ENCODE measurements around the gene MFSD2B.
A peak's percentile ranks its signal among the peaks of the same experiment; 100 is the strongest.

Gene MFSD2B

GRCh38 chr2:24009680-24010476, at the start of gene MFSD2B:
MFSD2B (plus strand) TSS chr2:24010085; CDS start chr2:24010097, 12 bp downstream.
- no peak for TF ChIP-seq CTCF (conservative IDR thresholded peaks at IDR 0.05)

GRCh38 chr2:23967846-23968245, 42.0 kb upstream of the MFSD2B start:
- no peak for TF ChIP-seq CTCF (conservative IDR thresholded peaks at IDR 0.05)
- H3K27ac ChIP-seq: no peak overlapping the region

More at GRCh38 chr2:24009680-24010476, at the start of gene MFSD2B:
- no peak within 1 kb of the TSS for H3K27ac ChIP-seq

- no peak overlapping the region for H3K27ac ChIP-seq
- no peak for TF ChIP-seq CTCF (conservative IDR thresholded peaks at IDR 0.05)
Observed at GRCh38 chr2:23976883-23977282, 33.0 kb upstream of the MFSD2B start.

GRCh38 chr2:23988371-23988770, 21.5 kb upstream of the MFSD2B start:
- peak; percentile 74 for TF ChIP-seq CTCF (conservative IDR thresholded peaks at IDR 0.05)
- H3K27ac ChIP-seq: no peak overlapping the region

DNA sequence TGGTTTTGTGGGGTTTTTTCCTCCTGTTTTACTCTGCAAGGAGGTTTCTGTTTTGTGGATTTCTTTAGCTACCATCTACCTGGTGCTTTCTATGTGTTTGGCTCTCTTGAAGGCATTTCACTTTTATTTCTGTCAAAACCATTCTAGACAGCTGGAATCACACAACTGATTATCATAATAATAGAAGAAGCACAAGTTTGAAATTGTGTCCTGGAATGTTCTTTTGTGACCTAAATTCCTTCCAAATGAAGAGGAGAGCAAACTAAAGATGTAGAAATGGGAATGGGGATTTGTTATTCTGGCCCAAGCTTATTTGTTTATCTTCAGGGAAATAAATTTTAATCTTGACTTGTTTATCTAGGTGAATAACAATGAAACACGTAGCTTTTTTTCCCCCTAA, 17.0 kb upstream of the MFSD2B start:
- TF ChIP-seq CTCF (conservative IDR thresholded peaks at IDR 0.05): no peak
- no peak overlapping the region for H3K27ac ChIP-seq

DNA sequence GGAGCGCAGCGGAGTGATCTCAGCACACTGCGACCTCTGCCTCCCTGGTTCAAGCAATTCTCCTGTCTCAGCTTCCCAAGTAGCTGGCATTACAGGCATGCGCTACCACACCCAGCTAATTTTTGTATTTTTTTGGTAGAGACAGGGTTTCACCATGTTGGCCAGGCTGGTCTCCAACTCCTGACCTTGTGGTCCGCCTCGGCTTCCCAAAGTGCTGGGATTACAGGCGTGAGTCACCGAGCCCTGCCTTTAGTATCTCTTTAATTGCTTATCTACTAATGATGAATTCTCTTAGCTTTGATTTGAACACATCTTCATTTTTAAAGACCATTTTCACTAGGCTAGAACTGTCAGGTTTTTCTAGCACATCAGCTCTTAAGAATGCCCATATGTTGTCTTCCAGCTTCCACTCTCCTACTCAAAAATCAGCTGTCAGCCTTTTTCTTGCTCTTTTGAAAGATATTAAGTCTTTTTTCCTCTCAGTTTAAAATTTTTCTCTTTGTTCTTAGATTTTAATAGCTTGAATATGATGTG, 16.1 kb upstream of the MFSD2B start:
- H3K27ac ChIP-seq: no peak overlapping the region
- TF ChIP-seq CTCF (conservative IDR thresholded peaks at IDR 0.05): no peak

DNA sequence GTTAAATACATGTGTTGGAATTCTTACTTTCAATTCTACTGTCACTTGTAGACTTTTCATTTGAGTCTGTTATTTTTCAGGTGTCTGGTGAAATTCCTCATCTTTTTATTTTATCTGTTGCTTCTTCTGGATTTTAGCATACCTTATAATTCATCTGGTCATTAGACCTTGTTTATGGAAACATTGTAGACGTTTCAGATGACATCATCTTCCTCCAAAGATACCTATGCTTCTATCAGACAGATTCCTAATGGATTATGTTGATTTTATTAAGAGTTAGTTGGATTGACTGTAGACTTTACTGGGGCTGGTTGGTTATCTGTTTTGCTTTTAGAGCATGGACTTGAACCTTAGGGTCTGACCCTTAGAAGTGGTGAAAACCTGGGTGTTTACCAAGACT, 15.3 kb upstream of the MFSD2B start:
- TF ChIP-seq CTCF (conservative IDR thresholded peaks at IDR 0.05): no peak

More for the DNA sequence above, 15.3 kb upstream of the MFSD2B start:
- H3K27ac ChIP-seq: no peak overlapping the region
